ENCODE results near the gene ZNF148.

DNA sequence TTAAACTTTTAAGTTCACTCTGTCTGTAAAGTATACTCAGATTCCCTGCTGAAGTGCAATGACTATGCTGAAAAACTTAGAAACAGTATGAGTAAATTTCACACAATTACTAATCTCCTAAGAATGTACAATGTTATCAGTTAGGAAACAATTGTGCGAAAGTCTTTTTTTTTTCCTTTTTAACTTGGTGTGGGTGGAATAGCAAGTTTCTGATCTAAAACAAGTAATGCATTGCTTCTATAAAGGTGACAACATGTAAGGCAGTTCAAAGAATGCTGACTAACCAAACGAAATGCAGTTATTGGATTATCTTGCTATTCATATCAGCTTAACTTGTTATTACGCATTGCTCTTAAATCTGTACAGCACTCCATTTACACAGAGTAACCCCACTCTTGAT lies 143.2 kb downstream of the ZNF148 start:
- TF ChIP-seq ZNF274 (IDR thresholded peaks at IDR 0.05; ENCODE audit: low read depth, low read length) (no peak), YY1 (IDR thresholded peaks at IDR 0.05; ENCODE audit: insufficient read depth, insufficient read length) (no peak)
